ENCODE data around the gene MEF2A. TPM values are rescaled to one million over a fixed set of nuclear protein-coding genes. Genes with fewer than 3 reads are reported as not detected.
A peak's percentile ranks its signal among the peaks of the same experiment; 100 is the strongest.

The MEF2A gene
- total RNA-seq, 2 donors from 2014 or later: 20.1 to 36.8 TPM

- DNase-seq: no peak
- Histone ChIP-seq H3K4me1 (no peaks in the 10 kb centered on the region), H3K36me3 (no peaks in the 10 kb centered on the region), H3K27me3 (no peaks in the 10 kb centered on the region), H3K27ac (no peak overlapping the region), H3K9me3 (no peaks in the 10 kb centered on the region), H3K9ac (ENCODE audit: low read depth in 2 of 2, low read length in 2 of 2) (no peak overlapping the region), H3K4me3 (no peak overlapping the region)
- no peak for TF ChIP-seq CTCF (IDR thresholded peaks at IDR 0.05)
- intact Hi-C loops (cut with DNase I): no loop called here
These were observed 39.1 kb downstream of the MEF2A start for GRCh38 chr15:99604865-99605264.

- no peaks in the 10 kb centered on the region for H3K9me3 ChIP-seq
- intact Hi-C loops (cut with DNase I): no loop called here
- TF ChIP-seq CTCF (IDR thresholded peaks at IDR 0.05): no peak
- H3K27ac ChIP-seq: no peak overlapping the region
- H3K27me3 ChIP-seq: no peaks in the 10 kb centered on the region
- H3K4me1 ChIP-seq: no peaks in the 10 kb centered on the region
- no peak overlapping the region for H3K9ac ChIP-seq (ENCODE audit: low read depth in 2 of 2, low read length in 2 of 2)
- DNase-seq: no peak
- H3K4me3 ChIP-seq: no peak overlapping the region
- H3K36me3 ChIP-seq: no peaks in the 10 kb centered on the region
These were observed 39.7 kb downstream of the MEF2A start for GRCh38 chr15:99605490-99605931.

GRCh38 chr15:99605990-99606389 is 40.2 kb downstream of the MEF2A start:
- H3K9me3 ChIP-seq: no peaks in the 10 kb centered on the region
- H3K27ac ChIP-seq: no peak overlapping the region
- no peak for DNase-seq
- H3K9ac ChIP-seq (ENCODE audit: low read depth in 2 of 2, low read length in 2 of 2): no peak overlapping the region
- H3K27me3 ChIP-seq: no peaks in the 10 kb centered on the region
- no peak overlapping the region for H3K4me3 ChIP-seq
- H3K36me3 ChIP-seq: no peaks in the 10 kb centered on the region
- no peaks in the 10 kb centered on the region for H3K4me1 ChIP-seq
- intact Hi-C loops (cut with DNase I): no loop called here
- TF ChIP-seq CTCF (IDR thresholded peaks at IDR 0.05): no peak

- Histone ChIP-seq H3K36me3 (no peaks in the 10 kb centered on the region), H3K9me3 (no peaks in the 10 kb centered on the region), H3K4me3 (no peak overlapping the region), H3K4me1 (no peaks in the 10 kb centered on the region), H3K27me3 (no peaks in the 10 kb centered on the region), H3K9ac (ENCODE audit: low read depth in 2 of 2, low read length in 2 of 2) (no peak overlapping the region), H3K27ac (no peak overlapping the region)
- DNase-seq: no peak
- intact Hi-C loops (cut with DNase I): no loop called here
- TF ChIP-seq CTCF (IDR thresholded peaks at IDR 0.05): no peak
These were observed 40.9 kb downstream of the MEF2A start for GRCh38 chr15:99606646-99607045.

- H3K9ac ChIP-seq (ENCODE audit: low read depth in 2 of 2, low read length in 2 of 2): no peak overlapping the region
- H3K27me3 ChIP-seq: no peaks in the 10 kb centered on the region
- no peaks in the 10 kb centered on the region for H3K9me3 ChIP-seq
- H3K36me3 ChIP-seq: no peaks in the 10 kb centered on the region
- TF ChIP-seq CTCF (IDR thresholded peaks at IDR 0.05): no peak
- intact Hi-C loops (cut with DNase I): no loop called here
- H3K4me1 ChIP-seq: no peaks in the 10 kb centered on the region
- no peak overlapping the region for H3K4me3 ChIP-seq
- DNase-seq: no peak
- peak overlapping the region; percentile 66 for H3K27ac ChIP-seq
These were observed 47.7 kb downstream of the MEF2A start for GRCh38 chr15:99613481-99613880.

Measured in colonic mucosa (tissue), 4 donors.